Renal cortical epithelial cell (primary cell): Measurements from ENCODE around the gene NOTCH3. TPM values are rescaled to one million over a fixed set of nuclear protein-coding genes. Genes with fewer than 3 reads are reported as not detected.
A peak's percentile ranks its signal among the peaks of the same experiment; 100 is the strongest.

Experiments
- DNase-seq: peaks from one replicate; pipeline ENCODE4 v3.0.0-alpha.2; 2011; ENCODE audit warnings: low read depth
- total RNA-seq: library from RNA; depleted of rRNA; stranded (reverse); fragments of >200 nt; gene quantifications from 2 replicates; pipeline ENCODE4 v1.2.3, GENCODE V29; 2014

NOTCH3 gene
- total RNA-seq, result 2.6 and 6.1 TPM in 2 replicates

DNA sequence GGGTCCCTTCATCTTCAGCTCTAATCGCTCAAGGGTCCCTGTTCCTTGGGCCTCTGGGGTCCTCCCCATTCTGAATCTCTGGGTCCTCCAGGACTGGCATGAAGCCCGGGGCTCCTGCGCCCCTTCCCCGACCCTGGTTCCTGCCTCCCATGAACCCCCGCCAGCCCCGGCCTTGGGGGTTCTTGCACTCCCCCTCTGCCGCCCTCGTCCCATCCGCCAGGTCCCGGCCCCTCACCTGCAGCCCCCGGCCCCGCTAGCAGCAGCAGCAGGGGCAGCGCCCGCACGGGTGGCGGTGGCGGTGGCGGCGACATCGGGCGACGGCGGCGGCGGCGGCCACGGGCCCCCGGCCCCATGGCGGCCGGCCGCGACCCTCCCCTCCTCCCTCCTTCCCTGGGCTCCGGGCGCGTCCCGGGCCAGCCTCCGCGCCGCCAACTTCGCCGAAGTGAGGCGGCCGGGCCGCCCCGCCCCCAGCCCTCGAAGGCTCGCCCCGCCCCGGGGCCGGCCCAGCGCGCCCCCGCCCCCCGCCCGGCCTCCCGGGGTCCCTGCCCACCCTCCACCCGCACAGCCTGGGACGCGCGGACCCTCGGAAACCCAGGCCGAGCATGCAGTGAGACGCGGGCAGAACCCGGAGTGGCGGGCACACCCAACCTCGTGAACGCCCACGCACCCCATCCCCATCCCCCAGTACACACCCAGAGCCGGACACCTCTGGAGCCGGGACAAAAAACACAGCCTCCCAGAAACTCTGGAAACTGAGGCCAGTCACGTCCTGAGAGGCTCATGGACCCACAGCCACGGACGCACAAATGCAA is at the start of gene NOTCH3:
NOTCH3 (minus strand) TSS at position 443 of the 812 bp plus-strand sequence; CDS start at position 353, 90 bp downstream.
- no peak for DNase-seq

DNA sequence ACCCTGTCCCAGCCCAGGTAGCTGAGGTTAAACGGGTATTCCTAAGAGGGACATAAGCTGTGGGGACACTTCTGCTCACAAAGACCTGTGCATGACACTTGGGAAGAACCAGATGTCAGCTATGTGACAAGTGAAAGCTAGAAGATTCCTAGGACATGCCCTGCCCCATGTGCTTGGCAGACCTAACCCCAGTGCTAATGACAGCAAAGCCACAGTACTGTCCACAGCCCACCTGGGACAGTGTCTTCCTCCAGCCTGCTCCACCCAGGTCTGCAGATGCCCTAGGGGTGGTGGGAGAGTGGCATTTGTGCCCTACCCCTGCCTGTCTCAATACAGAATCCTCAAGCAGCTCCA is 49.8 kb upstream of the NOTCH3 start:
- DNase-seq, result no peak

DNA sequence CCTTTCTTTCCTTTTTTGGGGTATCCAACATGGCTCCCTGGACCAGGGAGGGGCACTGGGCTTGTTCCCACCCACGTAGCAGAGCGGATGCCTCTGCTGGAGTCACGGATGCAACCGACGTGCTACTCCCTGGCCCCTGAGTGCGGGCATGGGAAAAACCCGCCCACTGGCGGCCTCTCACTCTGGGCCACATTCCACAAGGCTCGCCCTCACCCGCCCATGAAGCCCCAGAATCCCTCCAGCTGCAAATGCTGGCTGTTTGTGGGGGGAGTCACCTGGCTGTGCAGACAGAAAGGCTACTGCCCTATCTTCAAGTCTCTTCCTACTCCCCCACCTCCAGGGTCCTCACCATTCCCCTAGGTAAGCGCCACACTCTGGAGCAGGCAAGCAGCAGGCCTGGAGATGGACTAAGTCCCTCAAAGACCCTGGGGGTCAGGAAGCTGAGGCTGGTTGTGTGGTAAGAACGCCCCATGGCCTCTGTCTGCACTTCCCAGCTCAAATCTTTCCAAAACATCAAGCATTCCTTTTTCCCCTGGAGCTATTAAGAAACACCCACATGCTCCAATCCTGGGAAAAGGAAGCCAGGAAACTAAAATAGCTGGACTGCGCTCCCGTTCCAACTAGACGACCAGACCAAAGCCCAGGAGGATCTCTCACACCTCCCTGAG is 49.3 kb upstream of the NOTCH3 start:
- peak; percentile 66 for DNase-seq

DNA sequence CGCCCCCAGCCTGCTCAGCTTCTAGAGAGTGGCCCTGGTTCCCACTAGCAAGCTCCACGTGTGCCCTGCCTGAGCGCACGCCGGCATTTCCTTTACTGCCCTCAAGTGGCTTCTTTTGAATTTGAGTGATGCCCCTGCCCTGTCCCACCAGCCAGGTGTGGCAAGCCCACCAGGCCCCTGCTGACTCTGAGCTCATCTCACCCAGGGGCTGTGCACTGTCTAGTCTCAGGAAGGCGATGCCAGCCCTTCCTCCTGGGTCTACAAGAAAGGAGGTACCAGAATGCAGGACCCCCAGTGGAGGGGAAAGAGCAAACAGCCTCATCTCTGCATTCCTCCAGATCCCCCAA is 48.7 kb upstream of the NOTCH3 start:
- peak; percentile 21 for DNase-seq

DNA sequence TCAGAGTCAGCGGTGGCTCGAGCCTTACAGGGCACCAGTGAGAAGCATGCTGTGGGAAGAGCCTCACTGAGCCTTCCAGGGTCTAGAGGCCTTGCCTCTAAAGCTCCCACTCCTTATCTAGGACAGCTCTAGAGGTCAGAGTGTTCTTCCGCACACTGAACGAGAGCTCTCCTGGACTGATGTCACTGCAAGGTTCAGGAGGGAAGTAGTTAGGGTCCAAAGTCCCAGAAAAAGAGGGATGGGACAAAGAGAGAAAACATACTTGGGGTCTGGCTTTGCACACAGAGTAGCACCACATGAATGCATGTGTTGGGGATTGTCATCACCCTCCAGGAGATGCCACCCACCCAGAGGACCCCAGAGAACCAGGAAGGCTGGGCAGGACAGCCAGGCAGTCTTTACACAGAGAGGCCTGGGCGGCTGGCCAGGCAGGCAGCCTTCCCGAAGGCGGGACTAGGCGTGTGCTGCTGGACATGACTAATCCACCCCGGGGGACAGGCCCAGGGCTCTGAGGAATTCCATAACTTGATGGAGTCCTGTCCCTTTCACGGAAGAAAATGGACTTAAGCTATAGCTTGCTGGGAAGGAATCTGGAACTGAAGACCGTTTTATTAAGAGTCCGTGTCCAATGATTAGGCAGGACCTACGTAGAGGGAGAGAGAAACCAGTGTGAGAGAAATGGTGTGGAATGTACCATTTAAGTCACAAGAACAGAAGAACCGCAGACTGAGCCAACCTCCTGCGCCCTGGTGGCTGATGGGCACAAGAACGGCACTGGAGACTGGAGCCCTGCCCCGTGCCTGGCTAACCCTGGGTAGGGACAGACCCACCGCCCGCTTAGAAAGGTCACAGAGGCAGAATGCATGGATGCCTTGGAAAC is 48.1 kb upstream of the NOTCH3 start:
- peak; percentile 80 for DNase-seq

DNA sequence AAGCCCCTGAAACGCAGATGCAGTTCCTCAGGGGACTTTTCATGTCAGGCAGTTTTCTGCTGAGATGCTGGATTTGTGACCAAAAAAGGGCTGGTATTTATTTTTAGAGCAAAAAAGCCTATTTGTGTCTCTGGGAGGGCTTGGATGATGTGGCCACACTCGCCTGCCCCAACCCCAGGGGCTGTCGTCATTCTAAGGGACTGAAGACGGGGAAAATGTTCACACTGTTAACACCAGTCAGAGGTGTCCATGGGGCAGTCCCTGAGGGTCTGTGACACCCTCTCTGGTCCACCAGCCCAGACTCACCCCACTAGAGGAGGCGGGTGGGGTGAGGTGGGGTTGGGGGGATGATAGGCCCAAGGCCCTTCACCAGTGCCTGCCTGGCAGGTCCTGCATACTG is 47.3 kb upstream of the NOTCH3 start:
- DNase-seq, result no peak

DNA sequence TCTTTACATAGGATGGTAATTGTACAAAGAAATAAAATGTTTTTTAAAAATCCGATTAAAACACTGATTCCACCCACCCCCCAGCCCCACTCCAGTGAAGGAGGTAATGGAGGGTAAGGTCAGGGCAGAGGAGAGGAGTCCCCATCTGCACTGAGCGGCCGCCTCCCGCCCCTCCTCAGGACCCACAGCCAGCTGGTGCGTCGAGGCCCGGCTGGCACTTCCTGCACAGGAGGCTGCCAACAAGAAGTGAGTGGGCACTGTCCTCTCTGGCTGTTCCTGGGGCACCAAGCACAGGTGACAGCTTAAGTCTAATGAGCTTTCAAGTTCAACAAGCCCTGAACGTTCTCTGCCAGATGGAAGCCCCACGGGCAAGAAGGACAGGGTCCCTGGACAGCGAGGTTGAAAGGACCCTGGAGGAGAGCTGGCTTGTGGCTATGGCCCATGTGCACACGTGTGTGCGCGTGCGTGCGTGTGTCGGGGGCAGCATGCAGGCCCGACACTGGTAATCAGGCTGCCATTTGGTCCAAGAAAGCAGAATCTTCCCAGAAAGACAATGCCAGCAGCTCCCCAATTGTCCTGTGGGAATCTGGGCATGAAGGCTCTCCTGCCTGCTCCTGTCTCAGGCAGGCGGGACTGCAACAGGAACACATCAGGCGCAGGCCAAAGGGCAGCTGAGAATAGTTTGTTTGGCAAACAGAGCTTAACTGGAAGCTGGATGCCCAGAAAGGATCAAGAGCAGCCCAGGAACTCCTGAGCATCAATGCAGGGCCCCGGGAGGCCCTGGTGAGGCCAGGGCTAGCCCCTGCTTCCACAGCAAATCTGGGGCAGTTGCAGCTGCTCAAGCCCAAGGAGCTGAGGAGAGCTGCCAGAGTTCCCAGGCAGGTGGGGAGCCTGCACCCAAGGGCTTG is 46.6 kb upstream of the NOTCH3 start:
- DNase-seq, result no peak

DNA sequence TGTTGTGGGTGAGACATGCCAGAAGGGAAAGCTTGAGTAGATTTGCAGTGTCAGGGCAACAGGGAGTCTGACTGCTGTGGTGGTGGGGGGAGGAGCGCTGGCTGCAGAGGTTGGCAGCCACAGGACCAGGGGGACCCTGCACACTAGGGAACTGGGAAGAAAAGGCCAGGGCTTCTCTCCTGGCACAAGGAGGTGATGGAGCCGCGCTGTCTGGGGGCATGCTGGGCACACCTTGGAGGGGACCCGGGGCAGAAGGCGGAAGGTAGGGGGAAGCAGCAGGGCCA is 45.3 kb upstream of the NOTCH3 start:
- DNase-seq, result no peak

DNA sequence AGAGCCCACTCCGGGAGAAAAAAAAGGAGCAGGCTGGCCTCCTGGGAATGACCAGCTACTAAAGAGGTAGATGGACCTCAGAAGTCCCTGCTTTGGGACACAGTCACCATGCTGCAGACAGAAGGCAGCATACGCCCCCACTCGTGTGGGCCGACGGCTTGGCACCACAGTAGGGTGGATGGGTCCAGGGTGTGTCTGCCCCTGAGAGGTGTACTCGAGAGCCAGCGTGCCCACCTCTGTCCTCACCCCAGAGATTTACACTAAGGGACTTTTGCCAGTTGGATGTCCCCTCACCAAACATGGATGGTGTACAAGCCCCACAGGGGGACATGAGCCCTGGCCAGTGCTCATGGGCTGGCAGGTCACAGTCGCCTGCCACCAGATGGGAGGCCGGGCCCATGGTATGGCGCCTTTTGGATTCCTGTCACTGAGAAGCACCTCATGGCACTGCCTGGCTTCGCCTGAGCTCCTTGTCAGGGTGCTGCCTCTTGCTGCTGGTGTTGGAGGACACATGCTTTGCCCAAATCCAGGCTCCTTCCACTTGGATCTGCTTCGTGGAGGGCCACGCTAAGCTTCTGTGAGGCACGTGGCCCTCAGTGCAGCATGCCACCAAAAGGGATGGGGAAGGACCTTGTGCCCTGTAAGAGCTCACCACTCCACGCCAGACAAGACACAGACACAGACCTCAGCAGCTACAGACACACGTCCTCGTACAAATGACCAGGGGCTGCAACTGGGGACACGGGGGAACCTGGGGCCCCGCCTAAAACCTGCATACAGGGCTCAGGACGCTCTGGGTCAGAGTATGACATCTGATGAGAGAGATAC is 44.8 kb upstream of the NOTCH3 start:
- no peak for DNase-seq

DNA sequence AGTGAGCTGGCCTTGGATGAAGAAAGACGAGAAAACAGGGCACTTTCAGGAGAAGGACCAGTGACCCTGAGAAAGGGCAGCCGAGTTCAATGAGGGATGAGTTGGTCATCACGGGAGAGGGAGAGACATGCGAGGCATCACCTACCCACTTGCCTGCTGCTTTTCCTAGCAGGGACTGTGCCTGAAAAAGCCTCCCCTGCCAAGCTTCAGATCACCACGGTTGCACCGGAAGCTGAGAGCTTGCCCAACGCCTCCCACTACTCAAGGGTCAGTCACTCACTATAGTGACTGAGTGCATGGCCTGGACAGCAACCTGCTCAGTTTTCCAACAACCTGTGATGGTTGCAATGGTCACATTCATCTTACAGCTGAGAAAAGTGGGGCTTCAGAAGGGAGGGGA is 44.0 kb upstream of the NOTCH3 start:
- DNase-seq, result no peak

DNA sequence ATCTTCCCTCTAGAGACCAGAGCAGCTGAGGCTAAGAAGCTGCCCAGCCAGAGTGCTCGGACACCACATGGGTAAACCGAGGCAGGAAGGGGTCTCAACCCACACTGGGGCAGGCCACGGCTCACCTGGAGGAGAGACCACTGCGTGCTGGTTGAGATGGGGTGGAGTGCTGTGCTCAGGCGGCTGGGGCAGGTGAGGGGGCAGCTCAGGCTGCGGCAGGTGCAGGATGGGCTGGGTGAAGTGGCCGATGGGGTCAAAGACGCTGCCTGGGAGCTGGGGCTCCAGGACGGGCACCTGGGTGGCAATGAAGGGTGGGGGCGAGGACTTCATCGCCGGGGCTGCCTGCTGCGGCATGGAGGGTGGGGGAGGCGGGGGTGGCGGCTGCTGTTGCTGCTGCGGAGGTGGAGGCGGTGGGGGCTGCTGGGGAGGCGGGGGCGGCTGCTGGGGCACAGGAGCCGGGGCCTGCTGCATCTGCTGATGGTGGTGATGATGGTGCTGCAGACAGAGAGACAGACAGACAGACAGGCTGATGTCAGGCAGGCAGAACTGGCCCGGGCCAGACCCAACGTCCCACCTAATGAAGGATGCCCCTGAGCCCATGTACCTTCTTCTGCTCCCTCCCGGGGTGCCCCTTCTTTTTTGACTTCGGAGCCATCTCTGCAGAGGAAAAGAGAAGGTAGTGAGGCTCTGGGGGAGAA is 43.5 kb upstream of the NOTCH3 start:
- no peak for DNase-seq

DNA sequence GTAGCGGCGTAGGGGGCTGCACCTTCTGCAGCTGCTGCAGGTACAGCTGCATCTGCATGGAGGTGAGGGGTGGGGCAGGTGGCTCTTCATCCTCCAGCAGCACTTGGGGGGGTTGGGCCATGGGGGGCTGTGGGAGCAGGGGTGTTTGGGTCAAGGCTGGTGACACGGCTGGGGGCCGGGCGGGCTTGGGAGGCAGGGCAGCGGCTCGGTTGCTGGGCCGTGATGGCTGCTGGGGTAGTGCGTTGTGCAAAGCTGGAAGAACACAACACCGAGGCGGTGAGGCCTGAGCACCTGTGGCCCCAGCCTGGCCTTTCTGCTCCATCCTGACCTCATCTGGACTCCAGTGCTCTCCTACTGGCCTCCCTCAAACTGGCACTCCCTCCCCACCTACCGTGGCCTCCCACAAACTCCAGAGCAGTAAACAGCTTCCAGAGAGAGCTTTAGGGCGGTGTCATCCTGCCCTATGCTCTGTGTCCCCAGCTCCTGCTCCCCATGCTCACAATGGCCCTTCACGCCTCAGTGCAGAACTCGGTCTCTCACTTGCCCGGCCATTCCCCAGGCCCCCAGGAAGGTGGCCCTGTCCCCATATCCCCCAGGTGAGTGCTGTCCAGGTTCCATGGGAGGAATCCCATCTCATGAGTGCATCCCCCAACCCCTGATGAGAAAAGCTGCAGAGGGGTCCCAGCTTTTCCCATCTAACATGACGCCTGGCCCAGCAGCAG is 42.6 kb upstream of the NOTCH3 start:
- DNase-seq, result no peak

DNA sequence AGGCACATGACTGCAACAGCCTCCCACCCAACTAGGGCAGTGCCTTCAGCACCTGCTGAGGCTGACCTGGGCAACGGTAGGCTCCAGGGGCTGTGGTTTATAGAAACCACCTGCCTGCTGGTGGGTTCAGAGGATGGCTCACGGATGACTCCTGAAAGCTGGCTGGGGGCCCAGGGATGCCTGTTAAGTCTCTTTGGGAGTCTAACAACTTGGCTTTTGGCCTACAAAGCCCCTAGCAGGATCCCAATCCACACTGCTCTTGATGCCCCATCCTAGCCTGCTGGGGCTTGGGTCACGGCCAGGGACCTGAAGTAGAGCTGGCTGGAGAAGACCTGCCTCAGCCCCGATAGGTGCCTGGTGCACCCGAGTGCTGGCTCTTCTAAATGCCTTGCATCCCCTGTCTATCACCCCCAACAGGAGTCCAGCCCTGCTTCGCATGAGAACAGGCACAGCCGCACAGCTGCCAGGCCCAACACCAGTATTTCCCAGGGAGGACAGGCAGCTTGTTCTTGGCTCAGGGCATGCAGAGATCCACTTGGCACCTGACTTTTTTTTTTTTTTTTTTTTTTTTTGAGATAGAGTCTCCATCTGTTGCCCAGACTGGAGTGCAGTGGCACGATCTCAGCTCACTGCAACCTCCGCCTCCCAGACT is 40.6 kb upstream of the NOTCH3 start:
- no peak for DNase-seq

DNA sequence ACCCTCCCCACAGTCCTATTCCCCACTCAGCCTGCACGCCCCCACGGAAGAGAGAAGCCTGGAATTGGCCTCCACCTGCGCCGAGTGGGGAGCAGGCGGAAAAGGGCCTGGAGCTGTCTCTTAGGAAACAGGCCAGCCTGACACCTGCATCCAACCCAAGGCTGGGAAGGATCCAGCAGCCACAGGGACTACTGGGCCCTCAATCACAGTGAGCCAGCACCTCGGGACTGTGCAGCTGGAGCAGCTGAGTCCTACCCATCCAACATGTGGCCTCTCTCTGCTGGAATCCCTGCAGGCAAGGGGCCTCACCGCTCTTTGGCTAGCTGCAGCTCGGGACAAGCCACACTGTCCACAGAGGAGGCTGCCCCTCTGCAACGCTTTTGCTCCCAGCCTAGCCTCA is 39.7 kb upstream of the NOTCH3 start:
- no peak for DNase-seq

DNA sequence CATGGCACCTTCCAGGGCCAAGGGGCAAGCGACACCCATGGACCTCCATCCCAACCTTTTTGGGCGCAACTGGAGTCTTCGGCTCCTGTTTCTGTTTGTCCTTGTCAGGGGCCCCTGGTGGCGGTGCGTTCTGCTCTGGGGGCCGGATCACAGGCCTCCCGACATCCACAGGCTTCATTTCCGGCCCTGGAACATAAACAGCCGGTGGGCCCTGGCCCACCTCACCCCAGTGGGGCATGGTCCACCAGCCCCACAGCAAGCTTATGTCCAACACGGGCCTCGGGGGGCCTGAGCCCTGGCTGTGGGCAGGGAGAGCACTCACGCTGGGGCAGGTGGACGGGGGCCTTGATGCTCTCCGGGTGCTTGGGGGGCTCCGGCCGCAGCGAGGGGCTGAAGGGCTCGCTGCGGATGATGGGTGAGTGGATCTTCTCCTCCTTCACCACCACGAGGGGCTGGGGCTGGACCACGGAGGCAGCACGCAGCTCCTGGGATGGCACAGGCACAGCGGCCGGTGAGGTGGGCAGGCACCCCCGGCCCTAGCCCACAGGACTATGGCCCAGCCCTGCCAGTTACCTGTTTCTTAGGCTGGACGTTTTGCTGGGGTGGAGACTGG is 38.6 kb upstream of the NOTCH3 start:
- DNase-seq, result no peak

DNA sequence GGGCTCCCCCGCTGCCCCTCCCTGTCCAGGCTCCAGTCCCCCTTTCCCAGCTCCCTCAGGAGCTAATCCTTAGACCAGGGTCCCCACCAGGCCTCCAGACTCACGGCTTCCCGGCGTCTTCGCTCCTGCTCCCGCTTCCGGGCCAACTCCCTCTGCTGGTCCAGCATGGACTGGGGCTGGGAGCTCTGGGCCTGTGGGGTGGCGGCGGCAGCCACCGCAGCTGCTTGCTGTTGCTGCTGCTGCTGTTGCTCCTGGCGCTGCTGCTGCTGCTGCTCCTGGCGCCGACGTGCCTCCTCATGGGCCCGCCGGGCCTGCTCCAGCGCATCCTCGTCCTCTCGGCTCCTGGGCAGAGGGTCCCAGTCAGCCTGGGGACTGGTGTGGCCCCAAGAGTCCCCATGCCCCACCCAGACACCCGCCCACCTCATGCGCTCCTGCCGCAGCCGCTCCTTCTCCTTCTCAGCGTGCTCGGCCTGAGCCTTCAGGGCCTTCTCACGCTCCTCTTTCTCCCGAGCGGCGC is 37.9 kb upstream of the NOTCH3 start:
- DNase-seq, result no peak

DNA sequence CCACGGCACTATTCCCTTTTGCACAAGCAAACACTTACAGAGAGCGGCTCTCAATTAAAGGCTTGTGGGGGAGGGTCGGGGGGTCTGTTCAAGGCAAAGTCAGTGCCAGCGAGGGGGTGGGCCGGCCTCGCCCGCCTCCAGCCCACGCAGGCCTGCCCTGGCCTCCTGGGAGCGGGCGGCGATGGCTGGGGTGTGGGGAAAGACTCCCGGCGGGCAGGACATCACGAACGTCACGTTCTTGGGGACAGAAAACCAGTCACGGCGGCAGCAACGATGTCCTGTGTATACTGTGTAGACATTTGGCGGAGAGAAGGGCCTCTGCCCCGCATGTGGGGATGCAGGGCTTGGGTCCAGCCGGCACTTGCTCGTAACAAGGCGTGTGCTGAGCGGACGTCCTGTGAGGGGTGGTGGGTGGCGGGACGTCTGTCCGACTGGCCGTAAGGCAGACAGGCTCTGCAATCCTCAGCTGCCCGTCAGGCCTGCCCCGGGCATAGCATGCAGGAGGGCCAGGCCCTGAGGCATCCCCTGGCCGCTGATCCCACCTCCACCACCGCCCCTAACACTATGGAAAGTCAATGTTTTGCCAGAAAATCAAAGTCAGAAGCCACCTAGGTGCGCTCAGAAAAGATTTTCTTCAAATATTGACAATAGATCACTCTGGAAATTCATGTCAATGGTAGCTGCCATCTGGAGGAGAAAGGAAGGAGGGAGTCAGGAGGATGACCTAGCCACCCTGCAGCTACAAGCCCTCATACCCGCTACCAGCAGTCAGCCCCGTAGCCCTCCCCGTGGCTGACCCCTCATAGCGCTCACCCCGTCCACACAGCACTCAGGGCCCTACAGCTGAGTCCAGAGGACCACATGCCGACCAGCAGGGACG is 37.2 kb upstream of the NOTCH3 start:
- no peak for DNase-seq
